ENCODE results near the gene LGMN.

GRCh38 chr14:92694807-92695206, 53.6 kb downstream of the LGMN start:
- TF ChIP-seq POLR2A (IDR thresholded peaks at IDR 0.05), result no peak
- TF ChIP-seq CTCF (IDR thresholded peaks at IDR 0.05), result no peak
